BE2C (cell line): ENCODE results near the gene CCNG2.
A peak's percentile ranks its signal among the peaks of the same experiment; 100 is the strongest.

Experiments used
- DNase-seq: peaks from one replicate; pipeline ENCODE4 v3.0.0-alpha.2; 2020
- H3K27me3 ChIP-seq: fragments of 250-450 bp; sonication (Bioruptor Pico); 2 replicates; pipeline ENCODE4 v1.5.1; 2020; ENCODE audit warnings: mild to moderate bottlenecking
- H3K36me3 ChIP-seq: fragments of 250-450 bp; sonication (Bioruptor Pico); 2 replicates; pipeline ENCODE4 v1.5.1; 2020; ENCODE audit warnings: mild to moderate bottlenecking
- H3K4me1 ChIP-seq: fragments of 250-450 bp; sonication (Bioruptor Pico); 2 replicates; pipeline ENCODE4 v1.5.1; 2020
- H3K4me3 ChIP-seq: 2 replicates; pipeline ENCODE4 v1.5.1; 2011; ENCODE audit warnings: low read depth, low read length
- H3K9me3 ChIP-seq: fragments of 250-450 bp; sonication (Bioruptor Pico); 2 replicates; pipeline ENCODE4 v1.5.1; 2020
- TF ChIP-seq, protein P1 (sequence below): IDR thresholded peaks from 2 replicates; pipeline ENCODE4 v1.5.1; 2012; ENCODE audit warnings: mild to moderate bottlenecking, low read depth, low read length

The CCNG2 gene

DNA sequence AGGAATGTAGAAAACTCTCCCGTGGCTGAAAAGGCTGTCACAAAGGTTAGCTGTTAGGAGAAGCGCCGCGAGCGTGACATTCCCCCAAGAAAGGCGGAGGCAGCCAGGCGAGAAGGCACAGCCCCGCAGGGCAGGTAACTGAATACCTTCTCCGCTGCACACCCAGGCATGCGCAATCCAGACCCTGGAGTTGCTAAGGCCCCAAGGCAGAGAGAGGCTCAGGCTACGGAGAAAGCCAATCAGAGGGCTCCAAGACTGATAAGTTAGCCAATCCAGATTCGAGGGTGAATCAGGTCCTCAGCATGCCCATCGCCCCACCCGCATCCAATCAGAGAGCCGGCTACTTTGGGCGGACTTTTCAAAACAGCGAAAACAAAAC, 485 bp upstream of the CCNG2 start:
- peak overlapping the region; percentile 92 for H3K4me3 ChIP-seq
- peak; percentile 93 for DNase-seq
- H3K4me1 ChIP-seq, result no peaks in the 10 kb centered on the region
- H3K9me3 ChIP-seq, result no peaks in the 10 kb centered on the region
- H3K27me3 ChIP-seq, result no peaks in the 10 kb centered on the region
- TF ChIP-seq, protein P1, sequence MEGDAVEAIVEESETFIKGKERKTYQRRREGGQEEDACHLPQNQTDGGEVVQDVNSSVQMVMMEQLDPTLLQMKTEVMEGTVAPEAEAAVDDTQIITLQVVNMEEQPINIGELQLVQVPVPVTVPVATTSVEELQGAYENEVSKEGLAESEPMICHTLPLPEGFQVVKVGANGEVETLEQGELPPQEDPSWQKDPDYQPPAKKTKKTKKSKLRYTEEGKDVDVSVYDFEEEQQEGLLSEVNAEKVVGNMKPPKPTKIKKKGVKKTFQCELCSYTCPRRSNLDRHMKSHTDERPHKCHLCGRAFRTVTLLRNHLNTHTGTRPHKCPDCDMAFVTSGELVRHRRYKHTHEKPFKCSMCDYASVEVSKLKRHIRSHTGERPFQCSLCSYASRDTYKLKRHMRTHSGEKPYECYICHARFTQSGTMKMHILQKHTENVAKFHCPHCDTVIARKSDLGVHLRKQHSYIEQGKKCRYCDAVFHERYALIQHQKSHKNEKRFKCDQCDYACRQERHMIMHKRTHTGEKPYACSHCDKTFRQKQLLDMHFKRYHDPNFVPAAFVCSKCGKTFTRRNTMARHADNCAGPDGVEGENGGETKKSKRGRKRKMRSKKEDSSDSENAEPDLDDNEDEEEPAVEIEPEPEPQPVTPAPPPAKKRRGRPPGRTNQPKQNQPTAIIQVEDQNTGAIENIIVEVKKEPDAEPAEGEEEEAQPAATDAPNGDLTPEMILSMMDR, result no peak
- H3K36me3 ChIP-seq, result no peaks in the 10 kb centered on the region; the same call in 1 of the 2 replicates

DNA sequence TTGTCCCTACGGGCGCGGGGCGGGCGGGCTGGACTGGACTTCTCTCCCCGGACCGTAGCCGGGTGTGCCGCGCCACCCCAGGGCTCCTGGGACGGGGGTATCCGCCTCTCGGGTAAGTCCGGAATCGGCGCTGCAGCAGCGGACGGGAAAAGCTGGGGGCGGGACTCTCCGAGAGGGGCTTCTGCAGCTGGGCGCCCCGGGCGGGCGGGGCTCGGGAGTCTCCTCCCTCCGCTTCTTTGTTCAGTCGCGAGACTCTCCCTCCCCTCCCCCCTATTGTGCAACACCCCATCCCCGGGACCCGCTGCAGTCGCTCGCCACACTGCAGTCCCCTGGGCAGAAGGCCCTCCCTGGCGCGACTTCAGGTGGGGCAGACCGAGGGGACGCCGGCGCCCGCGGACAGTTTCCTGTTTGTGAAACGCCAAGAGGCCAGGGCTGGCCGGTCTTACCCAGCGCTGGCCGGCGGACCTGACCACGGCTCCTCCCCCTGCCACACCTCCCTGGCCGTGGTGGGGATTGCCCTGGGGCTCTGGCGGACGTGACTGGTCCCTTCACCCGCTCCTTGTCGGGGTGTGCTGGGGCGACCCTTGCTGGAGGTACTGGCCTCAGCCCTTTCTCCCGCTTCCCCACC, 966 bp downstream of the CCNG2 start:
- peak overlapping the region; percentile 92 for H3K4me3 ChIP-seq
- TF ChIP-seq, protein P1, result no peak
- peak; percentile 93 for DNase-seq
- no peaks in the 10 kb centered on the region for H3K27me3 ChIP-seq
- H3K9me3 ChIP-seq, result no peaks in the 10 kb centered on the region
- H3K36me3 ChIP-seq, result peaks cover 9% of the 10 kb centered on the region; the same call in 1 of the 2 replicates
- H3K4me1 ChIP-seq, result no peaks in the 10 kb centered on the region

GRCh38 chr4:77158487-77158861, 1.5 kb downstream of the CCNG2 start:
- Histone ChIP-seq H3K27me3 (no peaks in the 10 kb centered on the region), H3K4me1 (no peaks in the 10 kb centered on the region), H3K4me3 (peak overlapping the region; percentile 92), H3K9me3 (no peaks in the 10 kb centered on the region), H3K36me3 (peaks cover 12% of the 10 kb centered on the region)
- DNase-seq, result no peak
- TF ChIP-seq, protein P1, result no peak

- Histone ChIP-seq H3K36me3 (peaks cover 12% of the 10 kb centered on the region), H3K9me3 (no peaks in the 10 kb centered on the region), H3K4me3 (no peak overlapping the region), H3K4me1 (no peaks in the 10 kb centered on the region), H3K27me3 (no peaks in the 10 kb centered on the region)
- no peak for DNase-seq
- TF ChIP-seq, protein P1, result no peak
Observed at GRCh38 chr4:77159806-77160205, 2.8 kb downstream of the CCNG2 start.

DNA sequence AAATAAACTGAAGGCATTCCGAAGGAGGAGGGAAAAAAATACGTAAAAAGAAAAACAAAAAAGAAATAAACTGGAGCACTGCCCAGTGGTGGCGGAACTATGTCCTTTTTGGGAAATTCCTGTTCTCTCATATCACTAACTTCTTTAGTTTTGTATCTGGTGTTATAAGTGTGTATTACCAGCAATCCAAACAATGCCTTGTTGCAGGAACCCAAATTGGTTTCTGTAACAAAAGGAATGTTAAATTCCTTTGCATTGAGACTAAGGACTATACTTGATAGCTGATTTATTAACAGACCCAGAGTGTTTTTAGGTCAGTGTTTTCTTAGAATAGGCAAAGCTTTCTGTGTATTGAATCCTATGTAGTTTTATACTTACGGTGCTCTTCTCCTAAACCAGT, 6.6 kb downstream of the CCNG2 start:
- H3K4me3 ChIP-seq, result no peak overlapping the region

GRCh38 chr4:77167173-77167572, 10.2 kb downstream of the CCNG2 start:
- H3K4me1 ChIP-seq, result peaks cover 9% of the 10 kb centered on the region; the same call in 1 of the 2 replicates
- peaks cover 8% of the 10 kb centered on the region for H3K36me3 ChIP-seq
- H3K9me3 ChIP-seq, result no peaks in the 10 kb centered on the region
- TF ChIP-seq, protein P1, result no peak
- DNase-seq, result no peak
- no peaks in the 10 kb centered on the region for H3K27me3 ChIP-seq
- H3K4me3 ChIP-seq, result no peak overlapping the region

More for the DNA sequence above, 6.6 kb downstream of the CCNG2 start:
- no peak for DNase-seq
- peaks cover 12% of the 10 kb centered on the region for H3K36me3 ChIP-seq
- no peaks in the 10 kb centered on the region for H3K27me3 ChIP-seq
- no peaks in the 10 kb centered on the region for H3K9me3 ChIP-seq
- TF ChIP-seq, protein P1, result no peak
- no peaks in the 10 kb centered on the region for H3K4me1 ChIP-seq
